ENCODE data around the gene RNF220. TPM values are rescaled to one million over a fixed set of nuclear protein-coding genes. Genes with fewer than 3 reads are reported as not detected.
A peak's percentile ranks its signal among the peaks of the same experiment; 100 is the strongest.

The RNF220 gene
- total and polyA plus RNA-seq, 2 of the 13 experiments (the other 11 are each of a cell fraction or from before 2014, with no cell fraction given) = 48.2 to 72.1 TPM

GRCh38 chr1:44616991-44617702 lies 212.1 kb downstream of the RNF220 start (continued):
- TF ChIP-seq ZNF142 (CRISPR knock-in tag; IDR thresholded peaks at IDR 0.05) = 0 out of 2 replicates have a peak, but pooled peaks have one; percentile 37
- peak; percentile 68 for TF ChIP-seq HDAC1 (CRISPR knock-in tag; IDR thresholded peaks at IDR 0.05)
- no peak for TF ChIP-seq TP53 (CRISPR knock-in tag; conservative IDR thresholded peaks at IDR 0.05)
- TF ChIP-seq BCL3 (CRISPR knock-in tag; IDR thresholded peaks at IDR 0.05) = no peak
- no peak for TF ChIP-seq ZNF205 (CRISPR knock-in tag; IDR thresholded peaks at IDR 0.05)
- TF ChIP-seq ELK4 (CRISPR knock-in tag; IDR thresholded peaks at IDR 0.05; ENCODE audit: borderline replicate concordance) = no peak
- peak; percentile 53 for TF ChIP-seq PHF21A (CRISPR knock-in tag; IDR thresholded peaks at IDR 0.05)
- no peak for TF ChIP-seq ZFX (CRISPR knock-in tag; IDR thresholded peaks at IDR 0.05; ENCODE audit: low read depth)
- TF ChIP-seq ZBTB7A (CRISPR knock-in tag; IDR thresholded peaks at IDR 0.05) = no peak; the same call in 1 of the 2 replicates
- TF ChIP-seq PAWR (CRISPR knock-in tag; IDR thresholded peaks at IDR 0.05; ENCODE audit: borderline replicate concordance) = no peak
- TF ChIP-seq ZNF841 (CRISPR knock-in tag; IDR thresholded peaks at IDR 0.05; ENCODE audit: borderline replicate concordance) = no peak
- no peak for TF ChIP-seq GTF2F1 (IDR thresholded peaks at IDR 0.05; ENCODE audit: low read length)
- TF ChIP-seq ZBTB20 (CRISPR knock-in tag; IDR thresholded peaks at IDR 0.05; ENCODE audit: borderline replicate concordance, low read depth) = no peak
- no peak; the same call in 1 of the 2 replicates for TF ChIP-seq KDM5B (CRISPR knock-in tag; IDR thresholded peaks at IDR 0.05; ENCODE audit: borderline replicate concordance)
- no peak for TF ChIP-seq SMARCE1 (IDR thresholded peaks at IDR 0.05; ENCODE audit: borderline replicate concordance)
- TF ChIP-seq ZNF121 (CRISPR knock-in tag; IDR thresholded peaks at IDR 0.05) = no peak
- no peak for TF ChIP-seq TGIF2 (CRISPR knock-in tag; IDR thresholded peaks at IDR 0.05)
- TF ChIP-seq AKAP8 (CRISPR knock-in tag; IDR thresholded peaks at IDR 0.05) = no peak
- no peak for TF ChIP-seq ZNF530 (CRISPR knock-in tag; IDR thresholded peaks at IDR 0.05; ENCODE audit: low read depth)
- TF ChIP-seq ZNF263 (CRISPR knock-in tag; IDR thresholded peaks at IDR 0.05) = no peak
- no peak for TF ChIP-seq TCF12 (IDR thresholded peaks at IDR 0.05)
- no peak for TF ChIP-seq TCF12 (CRISPR knock-in tag; IDR thresholded peaks at IDR 0.05)
- TF ChIP-seq FOXO1 (CRISPR knock-in tag; IDR thresholded peaks at IDR 0.05) = no peak
- no peak for TF ChIP-seq MEIS2 (CRISPR knock-in tag; IDR thresholded peaks at IDR 0.05)
- no peak for TF ChIP-seq HMGA1 (CRISPR knock-in tag; conservative IDR thresholded peaks at IDR 0.05)
